Hepatocyte (in vitro differentiated cells): ENCODE measurements around the gene NBPF1.
"Not testable (repeated sequence)": the region's sequence is repeated elsewhere in the genome, so short reads cannot be mapped to it uniquely, and the experiment has no call there.

Source experiments
- EZH2 ChIP-seq: fragments of 200-600 bp; sonication (generic); IDR thresholded peaks from 2 replicates; pipeline ENCODE4 v1.6.1; 2016; ENCODE audit warnings: antibody characterized with exemption, mild to moderate bottlenecking, borderline replicate concordance
- TF ChIP-seq, protein P1 (sequence below): fragments of 200-600 bp; sonication (generic); IDR thresholded peaks from 2 replicates; pipeline ENCODE4 v1.5.1; 2016; ENCODE audit warnings: antibody characterized with exemption, mild to moderate bottlenecking; ENCODE audit not compliant: poor library complexity

- TF ChIP-seq, protein P1, sequence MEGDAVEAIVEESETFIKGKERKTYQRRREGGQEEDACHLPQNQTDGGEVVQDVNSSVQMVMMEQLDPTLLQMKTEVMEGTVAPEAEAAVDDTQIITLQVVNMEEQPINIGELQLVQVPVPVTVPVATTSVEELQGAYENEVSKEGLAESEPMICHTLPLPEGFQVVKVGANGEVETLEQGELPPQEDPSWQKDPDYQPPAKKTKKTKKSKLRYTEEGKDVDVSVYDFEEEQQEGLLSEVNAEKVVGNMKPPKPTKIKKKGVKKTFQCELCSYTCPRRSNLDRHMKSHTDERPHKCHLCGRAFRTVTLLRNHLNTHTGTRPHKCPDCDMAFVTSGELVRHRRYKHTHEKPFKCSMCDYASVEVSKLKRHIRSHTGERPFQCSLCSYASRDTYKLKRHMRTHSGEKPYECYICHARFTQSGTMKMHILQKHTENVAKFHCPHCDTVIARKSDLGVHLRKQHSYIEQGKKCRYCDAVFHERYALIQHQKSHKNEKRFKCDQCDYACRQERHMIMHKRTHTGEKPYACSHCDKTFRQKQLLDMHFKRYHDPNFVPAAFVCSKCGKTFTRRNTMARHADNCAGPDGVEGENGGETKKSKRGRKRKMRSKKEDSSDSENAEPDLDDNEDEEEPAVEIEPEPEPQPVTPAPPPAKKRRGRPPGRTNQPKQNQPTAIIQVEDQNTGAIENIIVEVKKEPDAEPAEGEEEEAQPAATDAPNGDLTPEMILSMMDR = not testable (repeated sequence)
- TF ChIP-seq EZH2 = not testable (repeated sequence)
These were observed 28.9 kb upstream of the NBPF1 start for GRCh38 chr1:16642025-16642966.
